ENCODE measurements around the gene NEUROG3.

The NEUROG3 gene

DNA sequence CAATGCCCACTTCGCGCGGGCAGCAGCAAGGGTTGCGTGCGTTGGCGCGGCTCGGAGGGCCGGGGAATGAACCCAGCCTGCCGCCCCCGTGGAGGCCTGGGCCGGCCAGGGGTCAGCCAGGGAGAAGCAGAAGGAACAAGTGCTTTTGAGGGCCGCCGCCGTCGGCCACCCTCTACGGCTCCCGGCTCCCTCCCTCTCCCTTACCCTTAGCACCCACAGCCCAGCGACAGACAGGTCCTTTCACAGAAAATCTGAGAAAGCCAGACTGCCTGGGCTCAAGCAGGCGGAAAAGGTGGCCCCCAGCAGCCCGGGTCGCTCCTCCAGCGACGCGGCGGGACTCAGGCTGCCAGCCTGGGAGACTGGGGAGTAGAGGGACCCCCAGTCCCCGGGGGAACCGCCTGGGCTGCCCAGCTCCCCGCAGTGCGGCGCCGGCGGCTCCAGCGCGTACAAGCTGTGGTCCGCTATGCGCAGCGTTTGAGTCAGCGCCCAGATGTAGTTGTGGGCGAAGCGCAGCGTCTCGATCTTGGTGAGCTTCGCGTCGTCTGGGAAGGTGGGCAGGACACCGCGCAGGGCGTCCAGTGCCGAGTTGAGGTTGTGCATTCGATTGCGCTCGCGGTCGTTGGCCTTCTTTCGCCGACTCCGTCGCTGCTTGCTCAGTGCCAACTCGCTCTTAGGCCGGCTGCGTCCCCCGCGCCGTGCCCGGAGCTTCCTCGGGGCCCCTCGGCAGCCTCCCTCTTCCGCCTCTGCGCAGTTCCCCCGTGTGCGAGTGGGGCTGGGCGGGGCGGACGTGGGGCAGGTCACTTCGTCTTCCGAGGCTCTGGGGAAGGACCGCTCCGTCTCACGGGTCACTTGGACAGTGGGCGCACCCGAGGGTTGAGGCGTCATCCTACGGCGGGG is 815 bp downstream of the NEUROG3 start:
- in situ Hi-C loops (cut with MboI; ENCODE audit: low pct_unique_long_range_greater_than_20kb, low sequenced_read_pairs, unreplicated experiment): no loop called here
- DNase-seq (ENCODE audit: low spot score): no peak
- no peak for TF ChIP-seq CTCF (IDR thresholded peaks at IDR 0.05; ENCODE audit: extremely low read depth, insufficient read depth, missing control alignments)

DNA sequence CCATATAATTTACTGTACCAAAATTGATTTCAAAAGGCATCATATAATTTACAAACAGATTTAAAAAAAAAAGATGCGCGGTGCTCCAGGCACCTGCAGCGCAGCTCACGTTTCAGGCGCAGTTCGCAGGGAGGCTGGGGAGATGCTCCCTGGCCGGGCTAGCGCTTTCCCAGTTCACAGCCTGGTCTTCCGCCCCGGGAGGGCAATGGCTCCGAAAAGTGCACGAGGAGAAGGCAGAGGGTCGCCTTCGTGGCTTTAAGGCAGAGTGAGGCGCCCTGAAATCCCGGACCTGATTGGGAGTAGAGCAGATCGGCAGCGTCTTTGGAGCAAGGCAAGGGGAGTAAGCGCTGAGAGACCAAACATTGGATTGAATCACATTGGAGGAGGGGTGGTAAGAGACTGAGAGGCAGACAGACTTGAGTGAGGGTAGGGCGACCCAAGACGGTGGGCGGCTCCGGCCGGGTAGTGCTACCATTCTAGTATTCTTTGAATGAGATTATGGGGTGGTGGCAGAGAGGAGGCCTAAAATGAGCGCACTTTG is 1.5 kb downstream of the NEUROG3 start:
- in situ Hi-C loops (cut with MboI; ENCODE audit: low pct_unique_long_range_greater_than_20kb, low sequenced_read_pairs, unreplicated experiment): no loop called here
- no peak for DNase-seq (ENCODE audit: low spot score)
- TF ChIP-seq CTCF (IDR thresholded peaks at IDR 0.05; ENCODE audit: extremely low read depth, insufficient read depth, missing control alignments): no peak

- no peak for DNase-seq (ENCODE audit: low spot score)
- TF ChIP-seq CTCF (IDR thresholded peaks at IDR 0.05; ENCODE audit: extremely low read depth, insufficient read depth, missing control alignments): no peak
- in situ Hi-C loops (cut with MboI; ENCODE audit: low pct_unique_long_range_greater_than_20kb, low sequenced_read_pairs, unreplicated experiment): no loop called here
Measured at GRCh38 chr10:69570050-69570816, 3.0 kb downstream of the NEUROG3 start.

DNA sequence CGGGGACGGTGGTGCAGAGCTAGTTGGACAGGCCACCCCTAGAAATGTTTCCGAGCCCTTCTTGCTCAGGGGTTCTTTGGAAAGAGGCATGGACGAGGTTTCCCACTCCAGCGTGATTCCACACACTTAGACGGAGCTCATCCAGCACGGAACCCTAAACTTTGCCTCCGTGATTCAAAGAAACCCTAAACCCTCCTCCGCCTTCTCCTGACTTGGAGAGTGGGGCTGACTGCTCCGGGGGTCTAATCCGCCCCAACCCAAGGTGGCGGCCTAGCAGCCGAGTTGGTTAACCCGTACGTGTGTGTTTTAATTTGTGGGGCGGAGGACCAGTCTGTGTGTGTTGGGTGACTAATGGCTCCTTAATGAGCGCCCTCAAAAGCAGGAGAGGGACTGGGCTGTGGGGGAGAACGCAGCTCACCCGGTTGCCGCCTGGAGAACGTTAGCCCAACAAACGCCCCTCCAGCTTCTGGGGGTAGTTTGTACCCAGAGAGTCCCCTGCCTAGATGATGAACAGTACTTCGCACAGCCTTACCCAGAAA is 3.8 kb downstream of the NEUROG3 start:
- TF ChIP-seq CTCF (IDR thresholded peaks at IDR 0.05; ENCODE audit: extremely low read depth, insufficient read depth, missing control alignments): no peak
- in situ Hi-C loops (cut with MboI; ENCODE audit: low pct_unique_long_range_greater_than_20kb, low sequenced_read_pairs, unreplicated experiment): no loop called here
- no peak for DNase-seq (ENCODE audit: low spot score)

DNA sequence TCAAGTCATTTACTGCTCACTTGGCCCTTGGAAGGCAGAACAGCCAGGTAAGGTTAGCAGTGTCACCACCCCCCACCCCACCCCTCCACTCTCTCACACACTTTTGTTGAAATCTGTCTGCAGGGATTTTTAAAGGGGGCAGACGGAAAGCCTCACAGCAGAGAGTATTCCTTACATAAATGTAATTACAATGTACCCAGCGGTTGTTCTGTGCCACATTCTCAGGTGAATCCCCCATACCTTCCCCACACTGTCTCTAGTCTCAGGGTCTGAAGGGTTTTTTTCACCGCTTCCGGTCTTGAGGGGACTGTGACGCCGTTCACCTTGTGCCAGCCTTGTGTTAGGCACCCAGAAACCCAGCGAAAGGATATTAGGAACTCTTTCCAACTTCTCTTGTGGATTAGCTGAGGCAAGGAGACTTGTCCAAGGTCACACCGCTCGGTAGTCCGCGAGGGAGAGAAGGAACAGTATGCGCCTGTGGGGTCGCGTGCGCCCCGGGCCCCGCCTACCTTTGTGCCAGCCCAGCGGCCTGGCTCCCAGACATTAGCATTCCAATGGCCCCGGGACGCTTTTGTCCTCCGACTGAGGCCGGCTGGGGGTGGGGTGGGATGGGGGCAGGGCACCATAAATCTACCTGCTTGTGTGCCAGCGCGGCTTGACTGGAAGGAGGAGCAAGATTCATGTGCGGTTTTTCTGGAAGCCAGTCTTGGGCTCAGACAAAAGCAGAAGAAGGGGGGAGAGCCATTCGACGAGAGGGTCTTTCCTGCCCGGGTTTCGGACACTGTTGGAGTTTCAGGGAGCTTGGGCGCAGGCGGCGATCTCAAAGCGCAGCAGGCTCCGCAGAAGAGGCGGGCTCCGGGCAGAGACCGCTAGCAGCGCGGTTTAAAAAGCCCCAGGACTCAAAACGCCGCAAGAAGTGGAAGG is 4.5 kb downstream of the NEUROG3 start:
- in situ Hi-C loops (cut with MboI; ENCODE audit: low pct_unique_long_range_greater_than_20kb, low sequenced_read_pairs, unreplicated experiment): no loop called here
- TF ChIP-seq CTCF (IDR thresholded peaks at IDR 0.05; ENCODE audit: extremely low read depth, insufficient read depth, missing control alignments): no peak
- no peak for DNase-seq (ENCODE audit: low spot score)
